GM13976 (cell line): Measurements from ENCODE around the gene LRP8.

Experiments
- DNase-seq: peaks from one replicate; pipeline ENCODE4 v3.0.0; 2012; ENCODE audit warnings: low spot score
- CTCF ChIP-seq: IDR thresholded peaks from 2 replicates; pipeline ENCODE4 v1.5.1; 2012; ENCODE audit warnings: borderline replicate concordance, mild to moderate bottlenecking; ENCODE audit not compliant: insufficient read depth; ENCODE audit errors: extremely low read depth, missing control alignments, control extremely low read depth
- in situ Hi-C: fragments of 300-500 bp; cut with MboI; formaldehyde crosslinking; loops from one replicate; pipeline ENCODE4 v1.12.0; 2022; ENCODE audit warnings: low sequenced_read_pairs, mixed read lengths, inconsistent platforms; ENCODE audit not compliant: unreplicated experiment

Gene LRP8

GRCh38 chr1:53294061-53294460 is 33.8 kb downstream of the LRP8 start:
- no peak for TF ChIP-seq CTCF
- in situ Hi-C loops, result loop anchor here (10.0 kb wide), 1 partner anchor 59 kb away; the partner anchor contains the start of gene MAGOH
- no peak for DNase-seq

- no peak for TF ChIP-seq CTCF
- no peak for DNase-seq
- in situ Hi-C loops, result loop anchor here (10.0 kb wide), 1 partner anchor 58 kb away; the partner anchor contains the start of gene MAGOH
These were observed 34.7 kb downstream of the LRP8 start for GRCh38 chr1:53293123-53293522.

GRCh38 chr1:53292690-53293089 is 35.2 kb downstream of the LRP8 start:
- in situ Hi-C loops, result loop anchor here (10.0 kb wide), 1 partner anchor 58 kb away; the partner anchor contains the start of gene MAGOH
- no peak for TF ChIP-seq CTCF

GRCh38 chr1:53291574-53291973 is 36.3 kb downstream of the LRP8 start:
- TF ChIP-seq CTCF, result no peak
- no peak for DNase-seq
- in situ Hi-C loops, result loop anchor here (10.0 kb wide), 1 partner anchor 57 kb away; the partner anchor contains the start of gene MAGOH

More at GRCh38 chr1:53292690-53293089, 35.2 kb downstream of the LRP8 start:
- DNase-seq, result peak; percentile 67

- TF ChIP-seq CTCF, result no peak
- in situ Hi-C loops, result no loop called here
- no peak for DNase-seq
These were observed 39.0 kb downstream of the LRP8 start for GRCh38 chr1:53288790-53289429.

DNA sequence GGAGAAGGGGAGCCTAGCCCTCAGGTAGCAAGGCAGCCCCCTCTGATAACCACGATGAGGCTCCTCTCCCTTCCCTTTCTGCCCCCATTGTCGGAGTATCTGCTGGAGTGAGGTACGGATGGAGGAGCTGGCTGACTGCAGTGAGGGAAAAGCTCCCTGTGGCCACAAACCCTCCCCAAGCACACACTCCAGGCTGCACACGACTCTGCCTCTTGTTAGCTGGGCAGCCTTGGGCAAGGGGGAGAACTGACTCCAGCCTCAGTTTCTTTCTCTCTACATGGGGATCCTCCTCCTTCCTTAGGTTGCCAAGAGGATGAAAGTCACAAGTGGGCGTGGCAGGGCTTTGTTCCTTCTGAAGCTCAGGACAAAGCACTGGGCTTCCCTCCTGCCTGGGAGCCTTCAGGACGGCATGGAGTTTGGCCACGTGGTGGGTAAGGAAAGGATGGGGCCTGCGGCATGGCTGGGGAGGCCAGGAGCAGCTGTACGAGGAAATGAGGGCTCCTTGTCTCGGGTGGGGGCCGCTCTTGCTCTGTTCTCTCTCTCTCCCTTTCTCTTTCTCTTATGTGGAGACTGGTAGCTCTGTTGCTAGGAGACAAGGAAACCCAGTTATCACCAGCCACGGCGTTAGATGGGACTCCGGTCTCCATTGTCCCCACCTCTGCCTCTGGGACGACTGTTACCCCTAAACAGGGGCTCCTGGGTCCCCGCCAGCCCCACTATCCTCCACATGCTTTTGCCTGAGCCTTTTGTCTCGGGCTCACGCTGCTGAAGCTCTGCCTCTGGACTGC is 39.7 kb downstream of the LRP8 start:
- in situ Hi-C loops, result no loop called here
- no peak for DNase-seq

More for the DNA sequence above, 39.7 kb downstream of the LRP8 start:
- TF ChIP-seq CTCF, result no peak
